Brain microvascular endothelial cell (primary cell): ENCODE data around the gene MPP7.

Source experiments
- DNase-seq: peaks from one replicate; pipeline ENCODE4 v3.0.0-alpha.2; 2020
- H3K27ac ChIP-seq: fragments of 250-450 bp; sonication (Bioruptor Pico); 2 replicates; pipeline ENCODE4 v1.5.1; 2020; ENCODE audit warnings: mild to moderate bottlenecking, moderate library complexity
- H3K27me3 ChIP-seq: fragments of 250-450 bp; sonication (Bioruptor Pico); replicated peaks from 2 replicates; pipeline ENCODE4 v1.5.1; 2020; ENCODE audit warnings: mild to moderate bottlenecking
- H3K36me3 ChIP-seq: fragments of 250-450 bp; sonication (Bioruptor Pico); replicated peaks from 2 replicates; pipeline ENCODE4 v1.5.1; 2020; ENCODE audit warnings: mild to moderate bottlenecking
- H3K4me3 ChIP-seq: 2 replicates; pipeline ENCODE4 v1.5.1; 2011; ENCODE audit warnings: low read depth, mild to moderate bottlenecking, control low read depth, low read length, moderate library complexity
- in situ Hi-C: cut with HindIII; loops from 2 replicates; pipeline ENCODE4 v1.10.0; 2017; ENCODE audit warnings: low sequenced_read_pairs, low pct_ligation_motif_present
- TF ChIP-seq, protein P1 (sequence below): IDR thresholded peaks from 2 replicates; pipeline ENCODE4 v1.5.1; 2011; ENCODE audit warnings: low read depth, mild to moderate bottlenecking, moderate library complexity, low read length, control low read depth, inconsistent platforms; ENCODE audit errors: missing control alignments

MPP7 gene

GRCh38 chr10:28304032-28304571 is 1.2 kb upstream of the MPP7 start:
- in situ Hi-C loops = no loop called here
- H3K27ac ChIP-seq = no peak overlapping the region
- TF ChIP-seq, protein P1, sequence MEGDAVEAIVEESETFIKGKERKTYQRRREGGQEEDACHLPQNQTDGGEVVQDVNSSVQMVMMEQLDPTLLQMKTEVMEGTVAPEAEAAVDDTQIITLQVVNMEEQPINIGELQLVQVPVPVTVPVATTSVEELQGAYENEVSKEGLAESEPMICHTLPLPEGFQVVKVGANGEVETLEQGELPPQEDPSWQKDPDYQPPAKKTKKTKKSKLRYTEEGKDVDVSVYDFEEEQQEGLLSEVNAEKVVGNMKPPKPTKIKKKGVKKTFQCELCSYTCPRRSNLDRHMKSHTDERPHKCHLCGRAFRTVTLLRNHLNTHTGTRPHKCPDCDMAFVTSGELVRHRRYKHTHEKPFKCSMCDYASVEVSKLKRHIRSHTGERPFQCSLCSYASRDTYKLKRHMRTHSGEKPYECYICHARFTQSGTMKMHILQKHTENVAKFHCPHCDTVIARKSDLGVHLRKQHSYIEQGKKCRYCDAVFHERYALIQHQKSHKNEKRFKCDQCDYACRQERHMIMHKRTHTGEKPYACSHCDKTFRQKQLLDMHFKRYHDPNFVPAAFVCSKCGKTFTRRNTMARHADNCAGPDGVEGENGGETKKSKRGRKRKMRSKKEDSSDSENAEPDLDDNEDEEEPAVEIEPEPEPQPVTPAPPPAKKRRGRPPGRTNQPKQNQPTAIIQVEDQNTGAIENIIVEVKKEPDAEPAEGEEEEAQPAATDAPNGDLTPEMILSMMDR = no peak
- DNase-seq = no peak
- no peak overlapping the region for H3K4me3 ChIP-seq
- no peaks in the 10 kb centered on the region for H3K36me3 ChIP-seq
- H3K27me3 ChIP-seq = peaks cover 10% of the 10 kb centered on the region

GRCh38 chr10:28302012-28302637 is 739 bp downstream of the MPP7 start:
- in situ Hi-C loops = no loop called here
- no peak overlapping the region for H3K27ac ChIP-seq
- H3K27me3 ChIP-seq = peaks cover 5% of the 10 kb centered on the region
- peak; percentile 25 for DNase-seq
- no peaks in the 10 kb centered on the region for H3K36me3 ChIP-seq
- peak overlapping the region; percentile 62 for H3K4me3 ChIP-seq
- TF ChIP-seq, protein P1 = no peak

DNA sequence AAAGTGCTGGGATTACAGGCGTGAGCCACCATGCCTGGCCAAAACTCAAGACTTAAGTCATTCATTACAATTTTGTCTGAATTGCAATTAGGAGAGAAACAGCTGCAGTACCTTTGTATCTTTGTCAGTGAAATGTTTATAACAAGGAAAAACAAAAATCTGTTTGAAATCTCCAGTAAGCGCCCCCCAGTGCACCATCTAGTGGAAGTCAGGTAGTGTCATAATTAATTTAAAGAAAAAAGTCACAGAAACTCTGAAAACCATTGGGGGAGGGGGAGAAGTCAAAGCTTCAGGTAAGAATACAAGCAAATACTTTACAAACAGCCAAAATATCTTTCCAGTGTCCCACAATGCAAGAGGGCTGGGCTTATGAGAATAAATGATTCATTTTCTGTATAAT is 2.8 kb downstream of the MPP7 start:
- H3K27me3 ChIP-seq = peaks cover 3% of the 10 kb centered on the region
- H3K36me3 ChIP-seq = no peaks in the 10 kb centered on the region
- no peak overlapping the region for H3K4me3 ChIP-seq
- TF ChIP-seq, protein P1 = peak; percentile 31
- H3K27ac ChIP-seq = no peak overlapping the region
- no peak for DNase-seq
- in situ Hi-C loops = no loop called here

- in situ Hi-C loops = no loop called here
- no peak for DNase-seq
- TF ChIP-seq, protein P1 = no peak
- no peak overlapping the region for H3K4me3 ChIP-seq
- H3K36me3 ChIP-seq = no peaks in the 10 kb centered on the region
- no peaks in the 10 kb centered on the region for H3K27me3 ChIP-seq
- no peak overlapping the region for H3K27ac ChIP-seq
Measured at GRCh38 chr10:28298951-28299350, 3.9 kb downstream of the MPP7 start.

DNA sequence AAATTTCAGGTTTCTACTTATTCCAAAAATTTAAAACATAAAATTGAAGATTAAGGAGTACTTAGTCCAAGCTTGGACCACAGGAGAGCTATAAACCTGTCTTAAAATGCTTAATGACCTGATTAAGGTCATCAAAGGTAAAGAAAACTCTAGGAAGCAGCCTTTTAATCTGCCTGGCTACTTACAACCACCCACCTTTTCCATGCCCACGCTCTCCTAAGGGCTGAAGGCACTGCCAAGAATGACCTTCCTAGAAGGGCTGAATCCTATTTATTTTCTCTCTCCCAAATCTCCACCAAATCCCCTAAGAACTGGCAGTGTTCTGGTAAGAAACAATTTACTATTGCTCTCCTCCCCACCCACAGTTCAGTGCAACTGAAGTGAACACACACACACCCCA is 6.8 kb downstream of the MPP7 start:
- Histone ChIP-seq H3K4me3 (no peak overlapping the region), H3K27me3 (no peaks in the 10 kb centered on the region), H3K27ac (no peak overlapping the region), H3K36me3 (no peaks in the 10 kb centered on the region)
- in situ Hi-C loops = no loop called here
- DNase-seq = no peak
- TF ChIP-seq, protein P1 = no peak

DNA sequence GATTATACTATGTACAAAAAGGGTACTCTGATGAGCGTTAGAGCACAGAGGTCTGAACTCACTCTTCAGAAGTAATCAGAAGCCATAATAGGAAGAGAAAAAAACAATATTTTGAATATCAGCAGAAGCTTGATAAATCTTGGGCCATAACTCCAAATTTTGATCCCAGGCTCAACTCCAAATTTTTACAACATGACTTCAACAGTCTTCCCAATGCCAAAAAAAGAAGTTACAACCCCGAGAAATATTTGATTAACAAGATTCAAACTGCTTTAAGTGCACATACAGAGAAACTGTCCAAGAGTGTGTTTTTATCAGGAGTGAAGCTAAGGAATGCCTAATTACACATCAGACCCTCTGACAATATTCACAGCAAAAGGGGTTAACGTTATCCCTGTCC is 7.5 kb downstream of the MPP7 start:
- H3K36me3 ChIP-seq = no peaks in the 10 kb centered on the region
- H3K27me3 ChIP-seq = no peaks in the 10 kb centered on the region
- H3K27ac ChIP-seq = no peak overlapping the region
- TF ChIP-seq, protein P1 = no peak
- no peak overlapping the region for H3K4me3 ChIP-seq
- in situ Hi-C loops = no loop called here
- DNase-seq = no peak
